Peyer's patch (tissue), 4 donors: ENCODE data around the gene SLC25A21.

Source experiments
- CTCF ChIP-seq, 6 experiments: fragments of 450-650 bp in 4 of 6; fragments of 200-600 bp in 2 of 6; sonication (generic) in 1 of 6; IDR thresholded peaks; one replicate each; pipeline ENCODE4 v1.5.1; 2017 to 2019; ENCODE audit warnings: antibody characterized with exemption in 6 of 6, mild to moderate bottlenecking in 3 of 6, moderate library complexity in 1 of 6
- POLR2A ChIP-seq, 2 donors: fragments of 450-650 bp; IDR thresholded peaks; one replicate each; pipeline ENCODE4 v1.5.1; 2017; ENCODE audit warnings: antibody characterized with exemption in 2 of 2, mild to moderate bottlenecking in 2 of 2, moderate library complexity in 2 of 2

GRCh38 chr14:36756226-36756625 is 416.2 kb downstream of the SLC25A21 start:
- TF ChIP-seq POLR2A (IDR thresholded peaks at IDR 0.05) (no peak), CTCF (IDR thresholded peaks at IDR 0.05) (no peak)
